Retinal pigment epithelial cell (primary cell): ENCODE measurements around the gene ASCL2.

ENCODE experiments used
- DNase-seq: peaks from one replicate; pipeline ENCODE4 v3.0.0-alpha.2; 2010; ENCODE audit warnings: low read depth
- H3K4me3 ChIP-seq: 2 replicates; pipeline ENCODE4 v1.5.1; 2011; ENCODE audit warnings: mild to moderate bottlenecking, low read length, control low read depth, moderate library complexity
- CTCF ChIP-seq: conservative IDR thresholded peaks from 2 replicates; pipeline ENCODE4 v1.5.1; 2011; ENCODE audit warnings: low read depth, low read length, control low read depth, inconsistent platforms

Gene ASCL2

GRCh38 chr11:2280208-2280607 is 9.8 kb upstream of the ASCL2 start:
- no peak for TF ChIP-seq CTCF
- DNase-seq, result no peak
- no peak overlapping the region for H3K4me3 ChIP-seq

GRCh38 chr11:2277933-2278523 is 7.6 kb upstream of the ASCL2 start:
- TF ChIP-seq CTCF, result no peak
- DNase-seq, result no peak
- no peak overlapping the region for H3K4me3 ChIP-seq

GRCh38 chr11:2277008-2277346 is 6.6 kb upstream of the ASCL2 start:
- TF ChIP-seq CTCF, result no peak
- DNase-seq, result no peak
- no peak overlapping the region for H3K4me3 ChIP-seq

DNA sequence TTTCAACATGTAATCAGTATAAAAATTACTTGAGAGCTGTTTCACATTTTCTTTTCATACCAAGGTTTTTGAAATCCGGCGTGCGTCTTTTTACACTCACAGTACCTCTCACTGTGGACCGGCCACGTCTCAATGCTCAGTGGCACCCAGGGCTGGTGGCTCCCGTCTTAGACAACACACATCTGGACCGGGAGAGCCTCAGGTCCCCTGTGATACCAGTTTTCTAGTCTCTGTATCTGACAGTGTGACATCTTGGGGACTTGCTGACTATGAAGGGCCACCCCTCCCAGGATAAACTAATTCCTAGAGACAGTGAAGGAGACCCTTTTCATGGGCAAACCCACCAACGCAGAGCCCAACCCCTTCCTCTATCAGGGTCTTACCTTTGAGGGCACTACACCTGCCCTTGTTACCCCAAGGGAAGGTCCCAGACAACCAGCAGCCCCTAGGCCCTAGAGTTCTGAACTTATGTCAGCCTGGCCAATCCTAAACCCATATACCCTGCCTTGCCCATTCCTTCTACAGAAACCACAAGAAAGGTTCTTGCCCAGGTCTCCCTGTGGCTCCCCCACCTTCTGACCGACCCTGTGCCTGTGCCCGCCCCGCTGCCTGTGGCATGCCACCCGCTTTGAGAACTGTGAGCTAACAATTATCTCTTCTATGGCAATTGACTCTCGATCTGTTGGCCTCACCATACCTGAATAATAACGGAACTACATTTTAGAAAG is 6.1 kb upstream of the ASCL2 start:
- no peak overlapping the region for H3K4me3 ChIP-seq
- DNase-seq, result no peak
- no peak for TF ChIP-seq CTCF

- no peak for TF ChIP-seq CTCF
- H3K4me3 ChIP-seq, result no peak overlapping the region
- DNase-seq, result no peak
Measured at GRCh38 chr11:2275334-2276279, 5.2 kb upstream of the ASCL2 start.

- no peak for TF ChIP-seq CTCF
- no peak for DNase-seq
- H3K4me3 ChIP-seq, result no peak overlapping the region
Measured at GRCh38 chr11:2273771-2274170, 3.4 kb upstream of the ASCL2 start.

DNA sequence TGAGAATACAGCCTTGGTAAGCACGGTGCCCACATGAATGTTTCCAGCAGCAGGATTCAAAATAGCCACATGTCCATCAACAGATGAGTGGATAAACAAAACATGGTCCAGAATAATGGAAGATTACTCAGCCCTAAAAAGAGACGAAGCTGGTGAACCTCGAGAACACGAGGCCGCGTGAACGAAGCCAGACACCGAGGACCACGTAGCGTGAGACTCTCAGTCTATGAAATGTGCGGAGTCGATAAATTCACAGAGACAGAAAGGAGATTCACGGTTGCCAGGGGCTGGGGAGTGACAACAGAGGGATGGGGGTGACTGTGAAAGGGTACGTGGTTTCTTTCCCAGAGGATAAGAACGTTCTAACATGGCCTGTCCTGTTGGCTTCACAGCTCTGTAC is 2.9 kb upstream of the ASCL2 start:
- no peak for TF ChIP-seq CTCF
- DNase-seq, result no peak
- no peak overlapping the region for H3K4me3 ChIP-seq
